Activated CD8-positive, alpha-beta memory T cell treated with anti-CD3 and anti-CD28 coated beads, Interleukin-2, amount 50 U/mL, for 24 hours (primary cell): ENCODE measurements around the gene LANCL2.
A peak's percentile ranks its signal among the peaks of the same experiment; 100 is the strongest.
"Not testable (repeated sequence)": the region's sequence is repeated elsewhere in the genome, so short reads cannot be mapped to it uniquely, and the experiment has no call there.

Experiments used
- DNase-seq: peaks from one replicate; pipeline ENCODE4 v3.0.0-alpha.2; 2020; ENCODE audit errors: extremely low read depth

The LANCL2 gene

DNA sequence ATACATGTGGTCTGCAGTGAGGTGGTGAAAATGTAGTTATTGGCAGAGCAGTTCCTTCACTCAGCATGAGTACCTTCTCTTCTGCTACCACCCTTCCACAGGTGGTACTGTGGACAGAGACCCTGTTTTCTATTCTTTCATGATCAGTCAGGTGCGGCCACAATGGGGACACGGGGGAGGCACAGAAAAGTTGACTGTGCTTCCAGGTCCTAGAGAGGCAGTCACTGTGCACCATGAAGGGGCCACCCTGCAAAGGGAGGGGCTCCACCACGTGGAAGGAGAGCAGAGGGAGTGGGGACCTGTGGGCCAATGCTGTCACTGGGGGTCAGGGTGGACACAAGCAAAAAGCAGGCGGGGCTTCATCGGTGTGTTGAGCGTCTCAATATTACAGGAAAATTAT, 3.6 kb upstream of the LANCL2 start:
- no peak for DNase-seq

DNA sequence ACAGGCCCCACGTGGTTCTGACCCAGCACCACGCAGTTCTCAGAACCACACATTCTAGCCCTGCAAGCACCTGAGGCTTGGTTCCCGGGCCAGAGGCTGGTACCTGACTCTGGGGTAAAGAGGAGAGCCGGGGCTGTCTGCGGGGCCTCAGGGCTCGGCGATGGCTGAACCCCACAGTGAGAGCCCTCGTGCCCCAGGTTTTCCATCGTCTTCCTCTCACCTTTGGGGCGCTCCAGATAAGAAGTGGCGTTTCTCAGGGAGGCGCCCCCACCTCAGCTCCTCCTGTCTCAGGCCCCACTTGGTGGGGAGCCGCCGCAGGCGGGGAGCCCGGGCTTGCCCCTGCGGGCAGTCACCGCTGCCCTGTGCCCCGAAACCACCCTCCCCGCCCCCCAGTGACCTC, 2.2 kb upstream of the LANCL2 start:
- no peak for DNase-seq

DNA sequence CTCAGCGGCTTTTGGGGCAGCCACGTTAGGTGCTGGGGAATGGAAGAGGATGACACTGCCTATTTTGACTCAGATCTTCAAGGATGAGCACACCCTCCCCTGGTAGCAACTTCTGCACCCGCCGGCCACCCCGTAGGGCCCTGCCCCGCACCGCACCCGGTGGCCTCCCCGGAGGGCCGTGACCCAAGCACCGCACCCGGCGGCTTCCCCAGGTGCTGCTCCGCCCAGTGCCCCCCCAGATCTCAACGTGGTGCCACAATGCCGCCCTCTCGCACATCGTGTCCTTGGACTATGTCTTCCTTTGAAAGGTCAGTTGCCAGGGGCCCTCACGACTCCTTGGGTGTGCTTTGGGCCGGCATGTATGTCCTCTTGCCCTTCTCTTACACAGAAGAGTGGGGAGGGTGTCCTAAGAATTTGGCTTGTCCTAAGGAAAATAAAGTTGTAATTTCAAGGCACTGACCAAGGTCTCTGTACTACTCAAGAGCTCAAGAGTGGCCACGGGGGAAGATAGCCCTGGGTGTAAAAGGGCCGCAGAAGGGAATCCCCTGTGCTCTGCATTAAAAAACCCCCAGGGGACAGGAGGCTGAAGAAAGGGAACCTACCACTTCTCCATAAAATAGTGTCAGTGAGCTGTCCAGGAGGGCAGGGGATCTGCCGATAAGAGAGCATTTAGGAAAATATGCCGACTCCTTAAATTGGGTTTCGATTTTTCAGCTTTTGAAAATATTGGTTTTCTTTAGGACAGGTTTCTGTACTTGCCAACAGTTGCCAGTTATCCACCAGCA, 1.6 kb upstream of the LANCL2 start:
- no peak for DNase-seq

DNA sequence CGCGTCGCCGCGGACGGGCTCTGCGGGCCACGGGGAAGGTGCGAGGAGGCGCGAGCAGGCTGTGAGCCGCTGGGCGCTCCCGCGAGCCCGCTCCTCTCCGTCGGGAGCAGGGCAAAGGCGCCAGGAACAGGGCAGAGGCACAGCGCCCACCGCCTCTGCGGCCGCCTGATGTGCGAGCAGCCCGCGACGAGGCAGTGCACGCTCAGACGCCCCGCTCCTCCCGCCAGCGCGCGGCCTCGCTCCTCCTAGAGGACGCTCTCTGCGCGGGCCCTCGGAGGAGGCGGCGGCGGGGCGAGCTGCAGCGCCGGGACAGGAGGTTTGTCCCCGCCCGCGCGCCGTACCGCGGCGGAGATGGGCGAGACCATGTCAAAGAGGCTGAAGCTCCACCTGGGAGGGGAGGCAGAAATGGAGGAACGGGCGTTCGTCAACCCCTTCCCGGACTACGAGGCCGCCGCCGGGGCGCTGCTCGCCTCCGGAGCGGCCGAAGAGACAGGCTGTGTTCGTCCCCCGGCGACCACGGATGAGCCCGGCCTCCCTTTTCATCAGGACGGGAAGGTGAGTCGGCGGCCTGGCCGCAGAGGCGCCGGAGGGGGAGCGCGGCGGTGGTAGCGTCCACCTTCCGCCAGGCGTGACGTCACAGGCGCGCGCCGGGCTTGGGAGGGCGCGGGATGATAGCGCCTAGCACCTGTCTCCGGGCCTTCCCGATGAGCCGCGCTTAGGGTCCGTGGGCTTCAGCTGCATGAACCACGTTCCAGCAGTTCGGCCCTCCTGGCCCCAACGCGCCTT, 731 bp downstream of the LANCL2 start:
- DNase-seq, result peak; percentile 80

DNA sequence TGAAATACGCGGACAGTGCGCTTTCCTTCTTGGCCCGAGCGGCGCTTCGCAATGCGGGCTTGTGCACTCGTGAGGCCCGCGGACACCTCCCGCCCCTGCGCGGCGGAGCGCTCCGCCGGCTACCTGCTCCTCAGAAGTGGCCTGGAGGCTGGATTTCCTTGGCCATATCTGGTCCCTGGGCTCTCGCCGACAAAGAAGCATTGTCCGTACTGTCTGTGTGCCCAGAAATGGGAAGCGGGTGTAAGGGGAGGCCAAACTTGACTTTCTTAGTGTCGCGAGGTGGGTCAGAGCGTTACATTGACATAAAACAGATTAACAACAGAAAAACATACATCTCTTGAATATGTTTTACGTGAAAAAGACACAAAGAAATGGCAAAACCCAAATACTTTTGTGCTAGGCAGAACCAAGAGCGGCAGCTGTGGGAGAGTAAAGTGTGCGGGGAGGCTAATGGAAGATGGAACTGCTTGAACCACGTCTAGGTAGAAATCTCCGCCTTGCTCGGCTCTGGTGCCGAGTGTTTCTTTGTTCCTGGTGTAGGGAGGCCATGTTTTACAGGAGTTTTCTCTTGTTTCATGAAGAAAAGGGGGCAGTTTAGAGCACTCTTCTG, 1.4 kb downstream of the LANCL2 start:
- no peak for DNase-seq

DNA sequence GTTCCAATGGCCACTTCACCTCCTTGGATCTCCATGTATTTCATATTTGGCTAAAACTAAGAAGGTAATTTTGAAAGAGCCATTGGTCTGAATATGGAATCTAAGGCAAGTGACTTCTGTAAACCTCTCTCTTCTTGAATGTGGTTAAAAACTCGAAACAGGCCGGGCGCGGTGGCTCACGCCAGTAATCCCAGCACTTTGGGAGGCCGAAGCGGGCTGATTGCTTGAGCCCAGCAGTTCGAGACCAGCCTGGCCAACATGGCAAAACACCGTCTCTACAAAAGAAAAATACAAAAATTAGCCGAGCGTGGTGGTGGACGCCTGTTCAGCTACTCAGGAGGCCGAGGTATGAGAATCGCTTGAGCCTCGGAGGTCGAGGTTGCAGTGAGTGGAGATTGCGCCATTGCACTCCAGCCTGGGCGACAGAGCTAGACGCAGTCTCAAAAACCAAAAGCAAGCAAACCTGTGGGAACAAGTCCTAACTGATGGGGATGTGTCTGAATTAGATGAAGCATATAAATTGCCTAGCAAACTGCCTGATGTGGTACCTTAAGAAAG, 2.2 kb downstream of the LANCL2 start:
- DNase-seq, result no peak

DNA sequence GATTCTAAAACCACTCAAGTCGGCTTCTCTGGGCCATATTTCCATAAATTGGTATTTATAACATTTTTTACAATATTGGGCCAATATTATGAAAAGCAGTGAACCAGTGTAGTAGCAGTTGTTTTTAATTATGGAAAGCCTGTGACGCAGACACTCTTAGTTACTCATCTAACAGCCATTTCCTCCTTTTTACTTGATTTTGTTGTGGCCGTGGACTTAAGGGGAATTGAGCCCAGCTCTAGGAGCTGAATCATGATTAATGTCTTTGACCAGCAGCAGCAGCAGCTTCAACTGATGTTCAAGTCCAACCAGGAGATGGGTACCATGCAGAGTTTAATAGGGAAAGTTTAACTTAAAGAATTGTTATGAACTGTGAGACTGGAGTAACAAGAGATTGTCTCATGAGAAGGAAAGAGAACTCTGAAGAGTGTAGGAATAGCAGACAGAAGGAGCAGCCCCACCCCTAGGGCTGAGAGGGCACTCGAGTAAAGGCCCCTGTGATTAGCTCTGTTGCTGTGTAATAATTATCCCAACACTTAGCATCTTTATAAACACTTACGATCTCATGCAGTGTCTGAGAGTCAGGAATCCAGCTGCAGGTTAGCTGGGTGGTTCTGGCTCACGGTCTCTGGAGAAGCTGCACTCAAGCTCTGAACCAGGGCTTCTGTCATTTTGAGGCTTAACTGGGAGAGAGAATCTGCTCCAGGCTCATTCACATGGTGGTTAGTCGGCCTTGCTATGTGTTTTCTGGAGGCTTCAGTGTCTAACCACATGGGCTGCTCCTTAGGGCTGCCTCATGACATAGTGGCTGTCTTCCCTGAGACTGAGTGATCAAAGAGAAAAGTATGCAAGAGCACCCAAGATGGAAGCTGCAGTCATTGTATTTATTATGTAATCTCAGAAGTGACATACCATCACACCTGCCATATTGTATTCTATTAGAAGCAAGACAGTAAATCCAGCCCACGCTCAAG, 4.6 kb downstream of the LANCL2 start:
- DNase-seq, result no peak

DNA sequence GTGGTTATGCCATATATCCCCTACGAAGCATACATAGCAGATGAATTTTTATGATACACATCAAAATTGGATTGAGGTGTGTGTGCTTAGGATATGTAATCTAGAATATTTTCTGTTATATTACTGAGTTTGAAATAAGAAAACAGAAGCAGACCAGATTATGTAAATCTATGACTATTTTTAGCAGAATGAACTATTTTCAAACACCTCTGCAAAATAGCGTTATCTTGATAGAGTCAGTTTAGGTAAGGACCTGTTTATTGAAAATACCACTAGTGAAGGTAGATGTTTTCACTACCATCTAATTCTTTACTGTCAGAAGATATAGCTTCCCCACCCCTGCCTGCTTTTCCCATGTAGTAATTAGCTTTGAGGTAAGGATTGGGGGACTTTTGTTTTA, 9.1 kb downstream of the LANCL2 start:
- no peak for DNase-seq

DNA sequence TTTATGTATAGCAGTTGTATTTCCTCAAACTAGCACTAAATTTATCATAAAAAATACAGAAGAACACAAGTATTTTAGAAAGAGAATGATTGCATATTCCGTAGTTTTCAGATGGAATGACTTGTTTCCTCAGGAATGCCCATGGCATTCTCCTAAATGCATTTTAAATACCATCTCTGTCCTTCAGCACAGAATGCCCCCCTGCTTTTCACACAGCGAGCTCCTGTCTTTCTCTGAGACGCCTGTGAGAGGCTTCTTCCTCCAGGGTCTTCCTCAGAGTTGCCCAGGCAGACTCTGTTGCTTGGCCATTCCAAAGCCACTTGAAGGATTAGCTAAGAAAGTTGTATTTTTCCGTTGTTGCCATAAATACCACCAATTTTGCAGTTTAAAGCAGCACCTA, 10.1 kb downstream of the LANCL2 start:
- no peak for DNase-seq

DNA sequence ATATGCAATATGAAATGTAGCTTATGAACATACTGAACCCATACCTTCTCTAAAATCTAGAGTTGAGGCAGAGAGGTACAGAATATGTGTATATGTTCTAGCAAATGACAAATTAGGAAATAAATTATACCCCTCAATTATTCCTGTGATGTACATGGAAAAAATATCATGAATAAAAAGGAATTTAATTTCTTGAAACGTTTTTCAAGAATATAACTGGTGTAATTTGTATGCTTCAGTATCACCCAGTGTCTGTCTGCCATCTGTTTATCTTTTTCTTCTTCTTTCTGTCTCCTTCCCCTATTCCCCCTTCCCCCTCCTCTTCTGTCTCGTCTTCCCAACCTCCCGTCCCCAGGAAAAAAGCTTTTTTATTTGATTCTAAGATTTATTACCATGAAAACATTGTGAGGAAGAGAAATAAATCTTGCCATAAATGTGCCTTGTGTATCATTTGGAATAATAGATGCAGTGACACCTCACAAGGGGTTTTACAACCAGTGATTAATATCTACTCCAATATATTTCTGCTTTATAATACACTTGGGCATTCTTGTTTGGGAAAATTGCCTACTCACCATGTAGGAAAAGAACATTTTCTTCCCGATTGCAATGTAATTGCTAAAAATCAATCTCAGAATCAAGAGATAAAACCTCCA, 12.2 kb downstream of the LANCL2 start:
- no peak for DNase-seq

DNA sequence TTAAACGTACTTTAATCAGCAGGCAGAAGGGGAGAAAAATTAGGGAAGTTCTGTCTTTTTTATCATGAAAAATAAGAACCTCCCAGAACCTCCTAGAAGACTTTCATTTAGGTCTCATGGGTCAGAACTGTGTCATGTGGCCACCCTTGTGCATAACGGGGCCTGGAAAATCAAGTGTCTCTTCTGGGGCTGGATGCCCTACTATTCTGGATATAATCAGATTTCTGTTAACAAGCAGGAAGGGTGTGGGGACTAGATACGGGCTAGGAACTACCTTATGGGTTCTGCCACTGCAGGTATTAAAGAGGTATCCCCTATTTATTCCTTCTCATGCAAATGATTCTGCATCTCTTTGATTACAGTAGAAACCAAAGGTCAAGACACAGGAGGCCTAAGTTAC, 14.1 kb downstream of the LANCL2 start:
- no peak for DNase-seq

DNA sequence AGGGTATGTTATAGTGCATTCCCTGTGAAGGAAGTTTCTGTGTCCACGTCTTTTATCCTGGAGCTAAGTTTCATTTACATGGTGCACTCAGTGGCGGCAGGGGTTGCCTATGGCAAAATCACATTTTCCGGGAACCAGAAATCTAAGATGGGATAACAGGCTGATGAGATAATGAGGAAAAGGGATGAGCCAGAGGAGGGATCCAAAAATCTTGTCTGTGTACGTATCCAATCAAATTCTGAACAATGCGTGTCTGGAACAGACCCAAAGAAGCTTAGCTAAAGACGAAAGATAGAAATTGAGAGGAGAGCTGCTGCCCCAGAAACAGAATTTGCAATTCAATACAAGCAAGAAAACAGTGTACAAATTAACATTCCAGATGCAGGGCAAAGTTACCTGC, 16.1 kb downstream of the LANCL2 start:
- no peak for DNase-seq

DNA sequence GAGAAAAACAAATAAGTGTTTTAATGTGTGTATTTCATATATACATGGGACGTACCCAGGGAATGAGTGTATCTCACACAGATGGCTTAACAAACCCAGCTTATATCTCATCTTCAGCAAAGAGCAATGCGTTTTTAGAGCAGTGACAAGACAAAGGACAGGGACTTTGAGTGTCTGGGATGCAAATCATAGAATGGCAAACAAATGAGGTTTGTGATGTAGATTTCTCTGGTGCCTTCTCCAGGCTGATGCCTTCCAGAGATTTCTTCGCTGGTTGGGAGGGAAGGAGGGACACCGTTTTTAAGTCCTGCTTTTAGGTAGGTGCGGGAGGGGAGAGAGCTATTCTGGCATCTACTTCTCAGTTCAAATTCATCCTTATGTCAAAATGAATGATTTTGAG, 16.6 kb downstream of the LANCL2 start:
- DNase-seq, result no peak

DNA sequence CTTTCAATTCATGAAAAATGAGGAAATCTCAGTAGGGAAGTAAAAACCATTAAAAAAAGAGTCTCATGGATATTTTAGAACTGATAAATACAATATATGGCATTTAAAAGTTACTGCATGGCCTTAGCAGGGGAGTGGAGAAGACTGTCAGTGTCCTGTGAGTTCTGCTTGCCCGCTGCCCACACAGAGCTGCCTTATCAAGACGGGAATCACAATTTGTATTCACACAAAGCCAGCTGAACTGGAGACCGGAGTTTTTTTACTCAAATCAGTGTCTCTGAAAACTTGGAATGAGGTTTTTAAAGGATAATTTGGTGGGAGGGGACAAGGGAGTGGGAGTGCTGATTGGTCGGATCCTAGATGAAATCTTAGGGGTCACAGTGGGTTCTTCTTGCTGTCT, 17.1 kb downstream of the LANCL2 start:
- DNase-seq, result no peak

DNA sequence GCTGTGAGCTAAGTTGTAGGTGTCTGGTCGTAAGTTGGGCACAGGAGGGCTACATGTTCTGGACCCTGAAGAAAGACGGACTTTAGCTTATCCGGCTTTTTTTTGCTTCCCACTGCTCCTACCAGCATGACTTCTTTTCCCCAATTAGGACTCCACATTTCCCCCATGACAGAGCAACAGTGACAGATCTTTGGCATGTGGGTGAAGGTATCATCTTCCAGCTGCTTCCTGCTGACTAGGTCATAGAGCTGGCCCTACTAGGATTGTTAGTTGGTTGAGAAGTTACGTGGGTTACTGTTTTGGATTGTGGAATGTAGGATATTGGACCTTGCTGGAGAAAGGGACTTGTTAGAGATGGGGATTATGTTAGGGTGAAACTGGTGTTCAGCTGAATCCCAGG, 21.4 kb downstream of the LANCL2 start:
- no peak for DNase-seq

DNA sequence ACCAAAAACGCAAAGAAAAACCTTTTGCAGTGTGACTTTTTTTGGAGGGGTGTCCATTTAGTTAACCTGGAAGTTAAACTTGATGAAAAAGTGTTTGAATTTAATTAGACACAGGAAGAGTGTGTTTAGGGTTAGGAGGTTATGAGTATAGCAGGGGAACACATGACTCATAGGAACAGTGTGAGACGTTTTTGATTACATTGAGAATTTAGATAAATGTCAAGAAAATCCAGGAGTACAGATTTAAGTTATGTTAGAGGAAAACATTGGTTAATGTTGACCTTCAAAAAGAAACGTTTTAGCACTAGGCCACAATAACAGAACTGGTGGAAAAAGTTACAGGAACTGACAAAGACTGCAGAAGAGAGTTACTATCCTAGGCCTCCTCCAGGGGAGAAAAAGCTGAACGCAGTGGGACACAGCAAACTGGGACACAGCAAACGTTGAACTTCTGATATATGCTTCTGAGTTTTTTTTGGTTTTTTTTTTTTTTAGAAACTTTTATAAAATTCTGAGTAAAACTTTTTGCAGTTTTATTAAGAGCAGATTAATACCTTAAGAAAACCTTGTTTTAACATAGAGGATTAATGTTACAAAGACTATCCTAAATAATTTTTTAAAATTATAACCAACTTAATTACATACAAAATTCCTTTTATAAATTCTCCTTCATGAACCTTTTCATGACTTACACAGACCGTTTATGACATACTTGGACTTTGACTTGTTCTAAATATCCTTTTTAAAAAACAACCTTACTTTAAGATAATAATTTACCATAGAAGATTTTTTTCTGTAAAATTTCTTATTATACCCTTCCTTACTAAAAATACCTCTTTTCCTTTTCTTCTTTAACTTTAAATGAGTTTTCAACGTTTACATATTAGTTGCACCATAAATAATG, 22.2 kb downstream of the LANCL2 start:
- no peak for DNase-seq

DNA sequence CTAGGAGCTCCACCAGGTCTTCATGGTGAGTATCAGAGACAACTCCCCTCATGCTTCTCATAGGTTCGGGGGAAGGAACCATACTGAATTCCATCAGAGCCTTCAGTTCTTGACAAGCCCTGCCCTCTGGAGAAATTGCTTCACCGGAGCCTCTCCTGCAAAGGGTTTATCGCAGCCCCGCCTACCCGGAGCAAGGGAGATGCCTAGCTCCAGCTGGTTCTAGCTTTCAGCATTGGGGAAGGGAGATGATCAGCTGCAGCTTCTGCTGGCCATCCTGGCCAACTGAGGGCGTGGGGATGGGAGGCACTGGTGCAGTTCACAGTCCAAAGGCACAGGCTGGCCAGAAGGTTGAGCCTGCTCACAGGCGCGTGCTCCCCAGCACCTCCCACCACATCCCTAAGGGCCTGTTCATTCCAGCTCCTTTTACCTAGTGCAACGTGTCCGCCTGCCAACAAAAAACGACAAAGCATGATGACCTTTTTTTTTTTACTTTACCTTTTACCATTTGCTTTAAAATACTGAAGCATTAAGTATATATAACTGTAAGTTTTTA, 31.2 kb downstream of the LANCL2 start:
- no peak for DNase-seq

DNA sequence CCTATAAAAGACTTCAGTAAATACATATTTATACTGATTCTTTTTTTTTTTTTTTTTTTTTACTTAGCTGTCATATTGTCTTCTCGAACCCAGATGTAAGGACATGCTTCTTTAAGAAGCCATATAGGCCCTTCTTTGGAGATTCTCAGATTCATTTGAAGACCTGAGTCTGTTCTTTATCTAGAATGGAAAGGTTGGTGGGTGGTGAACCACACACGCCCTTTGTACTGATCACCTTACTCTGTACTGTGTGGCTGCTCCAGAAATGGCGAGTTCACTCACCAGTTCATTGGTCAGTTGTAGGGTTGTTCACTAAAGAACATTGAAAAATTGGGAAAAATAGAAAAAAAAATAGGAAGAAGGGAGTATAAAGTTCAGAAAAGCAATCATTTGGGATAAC, 32.5 kb downstream of the LANCL2 start:
- DNase-seq, result no peak

DNA sequence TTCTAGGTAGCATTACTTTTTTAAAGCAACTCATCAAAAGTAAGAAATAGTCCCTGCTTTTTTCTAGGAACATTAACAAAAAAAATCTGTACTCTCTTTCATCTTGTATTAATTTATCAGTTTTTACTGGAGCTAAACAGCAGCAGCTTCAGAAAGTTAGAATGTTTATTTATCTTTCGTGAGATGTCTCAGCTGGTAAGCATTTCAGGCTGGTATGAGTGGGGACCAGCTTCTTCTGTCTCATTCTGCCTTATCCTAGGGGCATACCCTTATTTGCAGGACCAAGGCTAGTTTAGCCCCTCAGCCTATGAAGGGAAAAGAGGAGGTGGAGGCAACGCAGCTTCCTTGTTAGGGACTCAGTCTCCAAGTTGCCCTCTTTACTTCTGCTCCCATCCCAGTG, 35.1 kb downstream of the LANCL2 start:
- DNase-seq, result no peak

DNA sequence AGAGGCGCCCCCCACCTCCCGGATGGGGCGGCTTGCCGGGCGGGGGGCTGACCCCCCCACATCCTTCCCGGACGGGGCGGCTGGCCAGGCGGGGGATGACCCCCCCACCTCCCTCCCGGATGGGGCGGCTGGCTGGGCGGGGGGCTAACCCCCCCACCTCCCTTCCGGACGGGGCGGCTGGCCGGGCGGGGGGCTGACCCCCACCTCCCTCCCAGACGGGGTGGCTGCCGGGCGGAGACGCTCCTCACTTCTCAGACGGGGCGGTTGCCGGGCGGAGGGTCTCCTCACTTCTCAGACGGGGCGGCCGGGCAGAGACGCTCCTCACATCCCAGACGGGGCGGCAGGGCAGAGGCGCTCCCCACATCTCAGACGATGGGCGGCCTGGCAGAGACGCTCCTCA, 37.4 kb downstream of the LANCL2 start:
- not testable (repeated sequence) for DNase-seq
